Nephron (organoid): ENCODE data around the gene P2RY8.
"Not testable (repeated sequence)": the region's sequence is repeated elsewhere in the genome, so short reads cannot be mapped to it uniquely, and the experiment has no call there.

ENCODE experiments used
- H3K27ac Mint-ChIP-seq, 3 experiments: 2 replicates each; pipeline ENCODE4 v1.8.0; 2020; ENCODE audit warnings: mixed read lengths in 3 of 3, mild to moderate bottlenecking in 2 of 3, moderate library complexity in 1 of 3
- H3K27me3 Mint-ChIP-seq: 2 replicates; pipeline ENCODE4 v1.8.0; 2021; ENCODE audit warnings: low read depth, mild to moderate bottlenecking, moderate library complexity, mixed read lengths
- H3K36me3 Mint-ChIP-seq: 2 replicates; pipeline ENCODE4 v1.8.0; 2020; ENCODE audit warnings: low read depth, mixed read lengths
- H3K4me1 Mint-ChIP-seq: 2 replicates; pipeline ENCODE4 v1.8.0; 2020; ENCODE audit warnings: mixed read lengths
- H3K4me3 Mint-ChIP-seq, 3 experiments: 2 replicates each; pipeline ENCODE4 v1.8.0; 2020; ENCODE audit warnings: mild to moderate bottlenecking in 3 of 3, mixed read lengths in 3 of 3, moderate library complexity in 2 of 3
- H3K9me3 Mint-ChIP-seq: 2 replicates; pipeline ENCODE4 v1.8.0; 2020; ENCODE audit warnings: mixed read lengths
- TF ChIP-seq, protein P1 (sequence below), 3 experiments: fragments of 200-600 bp; sonication (generic); IDR thresholded peaks; one replicate each; pipeline ENCODE4 v1.5.0; 2021; ENCODE audit warnings: antibody characterized with exemption in 3 of 3; ENCODE audit not compliant: unreplicated experiment in 3 of 3

P2RY8 gene

DNA sequence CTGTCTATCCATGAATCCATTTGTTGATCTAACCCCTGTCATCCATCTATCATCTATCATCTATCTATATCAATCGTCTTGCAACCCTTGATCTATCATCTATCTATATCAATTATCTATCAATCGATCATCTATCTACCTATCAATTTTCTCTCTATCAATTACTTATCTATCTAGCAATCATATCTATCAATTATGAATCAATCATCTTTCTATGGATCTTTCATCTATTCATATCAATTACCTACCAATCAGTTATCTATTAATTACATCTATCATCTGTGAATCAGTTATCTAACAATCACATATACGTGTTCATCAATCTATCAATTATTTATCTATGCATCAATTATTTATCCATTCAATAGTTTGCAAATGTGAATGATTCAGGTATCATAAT lies 59.8 kb downstream of the P2RY8 start:
- Mint-ChIP-seq H3K4me1 (peaks cover 7% of the 10 kb centered on the region), H3K36me3 (no peaks in the 10 kb centered on the region), H3K4me3 (no peak overlapping the region), H3K27me3 (no peaks in the 10 kb centered on the region), H3K27ac (no peak overlapping the region), H3K9me3 (peaks cover 29% of the 10 kb centered on the region)
- TF ChIP-seq, protein P1, sequence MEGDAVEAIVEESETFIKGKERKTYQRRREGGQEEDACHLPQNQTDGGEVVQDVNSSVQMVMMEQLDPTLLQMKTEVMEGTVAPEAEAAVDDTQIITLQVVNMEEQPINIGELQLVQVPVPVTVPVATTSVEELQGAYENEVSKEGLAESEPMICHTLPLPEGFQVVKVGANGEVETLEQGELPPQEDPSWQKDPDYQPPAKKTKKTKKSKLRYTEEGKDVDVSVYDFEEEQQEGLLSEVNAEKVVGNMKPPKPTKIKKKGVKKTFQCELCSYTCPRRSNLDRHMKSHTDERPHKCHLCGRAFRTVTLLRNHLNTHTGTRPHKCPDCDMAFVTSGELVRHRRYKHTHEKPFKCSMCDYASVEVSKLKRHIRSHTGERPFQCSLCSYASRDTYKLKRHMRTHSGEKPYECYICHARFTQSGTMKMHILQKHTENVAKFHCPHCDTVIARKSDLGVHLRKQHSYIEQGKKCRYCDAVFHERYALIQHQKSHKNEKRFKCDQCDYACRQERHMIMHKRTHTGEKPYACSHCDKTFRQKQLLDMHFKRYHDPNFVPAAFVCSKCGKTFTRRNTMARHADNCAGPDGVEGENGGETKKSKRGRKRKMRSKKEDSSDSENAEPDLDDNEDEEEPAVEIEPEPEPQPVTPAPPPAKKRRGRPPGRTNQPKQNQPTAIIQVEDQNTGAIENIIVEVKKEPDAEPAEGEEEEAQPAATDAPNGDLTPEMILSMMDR (IDR thresholded peaks at IDR 0.05; ENCODE audit: unreplicated experiment in 3 of 3), result no peak

DNA sequence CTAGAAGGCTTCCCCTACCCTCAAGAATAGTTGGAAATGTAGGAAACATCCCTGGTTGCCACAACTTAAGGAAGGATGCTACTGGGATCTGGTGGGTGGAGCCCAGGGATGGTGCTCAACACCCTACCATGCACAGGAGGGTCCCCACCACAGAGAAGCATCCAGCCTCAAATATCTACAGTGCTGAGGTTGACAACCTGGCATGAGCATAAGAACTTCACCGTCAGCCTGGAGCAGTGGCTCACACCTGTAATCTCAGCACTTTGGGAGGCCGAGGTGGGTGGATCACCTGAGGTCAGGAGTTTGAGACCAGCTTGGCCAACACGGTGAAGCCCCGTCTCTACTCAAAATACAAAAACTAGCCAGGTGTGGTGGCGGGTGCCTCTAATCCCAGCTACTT lies 60.3 kb downstream of the P2RY8 start:
- Mint-ChIP-seq H3K9me3 (peaks cover 30% of the 10 kb centered on the region), H3K36me3 (no peaks in the 10 kb centered on the region), H3K27me3 (peaks cover 4% of the 10 kb centered on the region), H3K4me1 (peaks cover 1% of the 10 kb centered on the region), H3K4me3 (no peak overlapping the region), H3K27ac (no peak overlapping the region)
- TF ChIP-seq, protein P1 (IDR thresholded peaks at IDR 0.05; ENCODE audit: unreplicated experiment in 3 of 3), result no peak

DNA sequence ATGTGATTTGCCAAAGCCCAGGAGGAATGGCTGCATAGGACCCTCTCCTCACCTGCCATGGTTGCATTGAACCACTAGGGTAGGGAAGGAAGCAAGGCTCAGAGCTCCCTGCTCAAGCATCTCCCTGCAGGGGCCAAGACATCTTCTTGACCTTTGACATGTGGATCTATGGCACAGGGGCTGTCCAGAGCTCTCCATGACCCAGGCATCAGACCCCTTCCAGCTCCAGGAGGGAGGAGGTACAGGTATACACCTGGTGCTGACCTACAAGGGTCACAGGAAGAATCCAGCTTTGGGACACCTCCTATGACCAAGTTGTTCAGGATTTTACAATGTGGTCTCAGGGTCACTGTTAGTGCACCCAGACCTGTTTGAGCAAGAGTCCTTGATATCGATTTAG lies 61.1 kb downstream of the P2RY8 start:
- Mint-ChIP-seq H3K27ac (no peak overlapping the region), H3K27me3 (peaks cover 5% of the 10 kb centered on the region), H3K4me1 (no peaks in the 10 kb centered on the region), H3K4me3 (no peak overlapping the region), H3K9me3 (peaks cover 28% of the 10 kb centered on the region), H3K36me3 (no peaks in the 10 kb centered on the region)
- TF ChIP-seq, protein P1 (IDR thresholded peaks at IDR 0.05; ENCODE audit: unreplicated experiment in 3 of 3), result no peak

DNA sequence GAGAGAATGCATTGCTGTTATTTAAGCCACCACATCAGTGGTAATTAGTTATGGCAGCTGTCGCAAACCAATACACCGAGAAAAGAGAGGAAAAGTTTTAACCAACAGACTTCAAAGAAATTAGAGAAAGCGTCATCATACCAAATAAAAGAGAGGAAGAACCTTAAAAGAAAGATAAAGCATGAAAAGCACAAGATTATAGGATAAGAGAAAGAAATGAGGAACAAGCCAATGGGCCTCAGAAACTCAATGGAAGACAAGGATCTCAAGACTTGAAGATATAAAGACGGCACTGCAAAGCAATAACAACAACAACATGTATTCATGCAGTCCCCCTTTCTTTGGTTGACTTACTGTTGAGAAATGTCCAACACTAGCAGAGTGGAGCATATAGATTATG lies 61.5 kb downstream of the P2RY8 start:
- H3K4me1 Mint-ChIP-seq, result no peaks in the 10 kb centered on the region
- TF ChIP-seq, protein P1 (IDR thresholded peaks at IDR 0.05; ENCODE audit: unreplicated experiment in 3 of 3), result no peak
- peaks cover 28% of the 10 kb centered on the region for H3K9me3 Mint-ChIP-seq
- H3K27me3 Mint-ChIP-seq, result peaks cover 5% of the 10 kb centered on the region
- no peaks in the 10 kb centered on the region for H3K36me3 Mint-ChIP-seq
- no peak overlapping the region for H3K27ac Mint-ChIP-seq
- H3K4me3 Mint-ChIP-seq, result no peak overlapping the region

DNA sequence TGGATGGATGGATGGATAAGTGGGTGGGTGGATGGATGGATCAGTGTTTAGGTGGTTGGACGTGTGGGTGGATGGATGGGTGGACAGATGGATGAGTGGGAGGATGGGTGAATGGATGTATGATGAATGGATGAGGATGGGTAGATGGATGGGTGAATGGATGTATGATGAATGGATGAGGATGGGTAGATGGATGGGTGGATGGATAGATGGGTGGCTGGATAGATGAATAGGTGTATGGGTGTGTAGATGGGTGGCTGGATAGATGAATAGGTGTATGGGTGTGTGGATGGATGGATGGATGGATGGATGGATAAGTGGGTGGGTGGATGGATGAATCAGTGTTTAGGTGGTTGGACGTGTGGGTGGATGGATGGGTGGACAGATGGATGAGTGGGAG lies 62.4 kb downstream of the P2RY8 start:
- not testable (repeated sequence) for H3K4me1 Mint-ChIP-seq, H3K36me3 Mint-ChIP-seq, H3K27ac Mint-ChIP-seq, H3K4me3 Mint-ChIP-seq, H3K27me3 Mint-ChIP-seq
- peaks cover 23% of the 10 kb centered on the region for H3K9me3 Mint-ChIP-seq

DNA sequence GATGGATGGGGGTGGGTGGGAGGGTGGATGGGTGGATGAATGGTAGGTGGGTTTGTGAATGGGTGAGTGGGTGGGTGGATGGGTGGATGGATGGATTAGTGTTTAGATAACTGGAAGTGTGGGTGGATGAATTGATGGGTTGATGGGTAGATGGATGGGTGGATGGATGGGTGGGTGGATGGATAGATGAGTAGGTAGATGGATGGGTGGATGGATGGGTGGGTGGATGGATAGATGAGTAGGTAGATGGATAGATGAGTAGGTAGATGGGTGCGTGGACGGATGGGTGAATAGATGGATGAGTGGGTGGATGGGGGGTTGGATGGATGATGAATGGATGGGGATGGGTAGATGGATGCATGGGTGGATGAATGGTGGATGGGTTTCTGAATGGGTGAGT lies 64.0 kb downstream of the P2RY8 start:
- H3K36me3 Mint-ChIP-seq, result no peaks in the 10 kb centered on the region
- H3K4me1 Mint-ChIP-seq, result no peaks in the 10 kb centered on the region
- H3K4me3 Mint-ChIP-seq, result no peak overlapping the region

More for the DNA sequence above, 64.0 kb downstream of the P2RY8 start:
- H3K27ac Mint-ChIP-seq, result no peak overlapping the region
- peaks cover 11% of the 10 kb centered on the region for H3K9me3 Mint-ChIP-seq
- peaks cover 5% of the 10 kb centered on the region for H3K27me3 Mint-ChIP-seq
- TF ChIP-seq, protein P1 (IDR thresholded peaks at IDR 0.05; ENCODE audit: unreplicated experiment in 3 of 3), result no peak
